Measurements from ENCODE around the gene PRKCH.

The PRKCH gene

DNA sequence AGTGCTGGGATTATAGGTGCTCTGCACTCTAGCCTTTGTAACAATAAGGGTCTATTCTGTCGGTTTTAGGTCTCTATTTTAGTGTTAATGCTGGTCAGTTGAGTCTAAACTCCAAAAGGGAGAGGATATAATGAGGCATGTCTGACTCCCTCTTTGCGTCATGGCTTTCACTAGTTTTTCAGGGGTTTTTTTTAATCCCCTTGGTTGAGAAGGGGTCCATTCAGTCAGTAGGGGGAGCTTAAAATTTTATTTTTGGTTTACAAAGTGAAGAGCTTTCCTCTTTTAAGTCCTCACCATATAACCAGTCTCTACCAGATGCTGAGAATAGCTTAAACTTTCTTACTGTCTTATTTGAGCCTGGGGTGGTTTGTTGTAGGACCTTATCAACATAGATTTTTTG is 106.9 kb downstream of the PRKCH start:
- DNase-seq (ENCODE audit: low read depth in 2 of 2): no peak

DNA sequence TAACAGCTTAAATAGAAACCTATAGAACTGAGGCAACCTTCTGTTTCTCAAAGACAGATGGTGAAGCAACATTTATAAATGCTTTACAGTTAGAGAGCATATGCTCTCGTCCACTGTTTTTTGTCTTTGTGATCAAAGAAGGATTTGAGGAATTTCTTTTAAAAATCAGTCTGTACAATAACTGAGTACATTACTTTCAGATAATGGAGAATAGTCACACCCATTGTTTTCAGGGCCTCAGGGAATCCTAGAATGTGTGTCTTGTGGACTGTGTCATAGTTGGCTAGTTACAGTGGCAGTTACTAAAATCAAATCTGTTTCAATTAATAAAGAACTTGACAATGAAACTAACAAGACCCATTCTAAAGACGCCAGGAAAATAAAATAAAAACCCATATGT is 107.9 kb downstream of the PRKCH start:
- DNase-seq (ENCODE audit: low read depth in 2 of 2): no peak

DNA sequence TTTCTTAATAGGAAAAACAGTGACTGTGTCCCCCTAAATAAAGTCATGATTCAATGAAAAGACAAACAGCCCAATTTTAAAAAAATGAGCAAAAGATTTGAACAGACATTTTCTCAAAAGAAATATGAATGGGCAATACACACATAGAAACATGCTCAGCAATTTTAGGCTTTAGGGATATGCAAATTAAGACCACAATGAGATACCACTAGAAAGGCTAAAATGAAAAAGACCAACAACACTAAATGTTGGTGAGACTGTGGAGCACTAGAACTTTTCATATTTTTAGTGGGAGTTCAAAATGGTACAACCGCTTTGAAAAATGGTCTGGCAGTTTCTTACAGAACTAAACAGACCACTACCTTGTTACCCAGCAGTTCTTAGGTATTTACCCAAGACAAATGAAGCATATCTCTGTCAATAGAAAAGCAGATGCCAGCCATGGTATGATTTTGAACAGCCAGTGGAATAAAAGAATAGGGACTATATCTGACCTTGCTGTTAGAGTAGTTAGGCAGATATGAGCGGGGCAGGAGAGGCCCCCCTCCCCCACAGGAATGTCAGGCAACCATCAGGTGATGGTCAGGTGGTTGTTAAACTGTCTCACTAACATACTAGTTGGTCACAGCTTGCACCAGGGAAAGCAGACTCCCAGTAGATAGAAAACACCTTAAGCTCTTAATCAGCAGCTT is 108.8 kb downstream of the PRKCH start:
- no peak for DNase-seq (ENCODE audit: low read depth in 2 of 2)

DNA sequence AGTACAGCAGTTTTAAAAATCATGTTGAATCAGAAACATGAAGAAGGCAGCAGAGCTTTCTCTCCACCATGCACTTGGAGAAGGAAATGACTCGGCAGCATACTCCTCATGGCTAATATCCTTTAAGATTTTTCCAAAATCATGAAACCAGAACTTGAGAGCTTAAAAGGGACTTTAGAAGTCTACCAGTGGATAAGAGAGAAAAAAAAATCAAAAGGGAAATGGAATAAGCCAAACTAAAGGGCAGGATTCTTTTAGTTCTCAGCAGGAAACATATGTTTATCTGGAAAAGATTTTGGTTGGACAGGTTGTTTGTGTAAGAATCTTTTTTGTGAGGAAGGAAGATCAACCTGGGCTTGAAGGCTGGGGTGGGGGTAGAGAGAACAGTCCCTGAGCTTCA is 111.8 kb downstream of the PRKCH start:
- no peak for DNase-seq (ENCODE audit: low read depth in 2 of 2)

DNA sequence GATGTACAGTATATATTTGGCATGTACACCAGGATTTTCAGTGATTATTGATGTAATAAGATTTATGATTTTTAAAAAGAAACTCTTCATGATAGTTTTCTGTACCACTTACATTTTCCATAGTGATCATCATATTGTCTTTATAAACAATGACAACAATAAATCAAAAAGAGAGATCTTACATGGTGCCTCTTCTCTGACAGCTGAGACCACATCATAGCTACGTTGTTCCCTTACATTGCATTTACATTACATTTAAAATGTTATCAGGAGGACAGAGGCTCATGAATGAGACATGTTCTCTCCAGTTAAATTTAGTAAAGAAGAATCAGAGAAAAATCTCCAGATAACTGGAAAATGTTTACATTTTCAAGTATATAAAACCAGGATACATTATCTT is 112.4 kb downstream of the PRKCH start:
- no peak for DNase-seq (ENCODE audit: low read depth in 2 of 2)

DNA sequence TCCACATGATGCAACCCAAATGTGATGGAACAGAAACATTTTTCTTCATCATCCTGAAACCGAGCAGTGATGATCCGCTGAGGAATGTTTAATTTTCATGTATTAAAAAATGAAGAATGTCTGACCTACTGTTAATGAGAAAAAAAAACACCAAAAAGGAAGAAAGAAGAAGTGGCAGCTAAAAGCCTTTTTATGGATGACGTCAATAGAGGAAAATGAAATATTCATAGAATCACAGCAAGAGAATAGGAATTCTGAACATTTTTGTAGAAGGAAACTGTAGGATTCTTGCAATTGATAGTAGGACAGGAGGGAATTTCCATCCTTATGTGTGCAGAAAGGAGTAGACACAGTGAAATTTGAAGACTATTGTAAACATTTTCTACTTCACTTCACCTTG is 112.9 kb downstream of the PRKCH start:
- DNase-seq (ENCODE audit: low read depth in 2 of 2): no peak

DNA sequence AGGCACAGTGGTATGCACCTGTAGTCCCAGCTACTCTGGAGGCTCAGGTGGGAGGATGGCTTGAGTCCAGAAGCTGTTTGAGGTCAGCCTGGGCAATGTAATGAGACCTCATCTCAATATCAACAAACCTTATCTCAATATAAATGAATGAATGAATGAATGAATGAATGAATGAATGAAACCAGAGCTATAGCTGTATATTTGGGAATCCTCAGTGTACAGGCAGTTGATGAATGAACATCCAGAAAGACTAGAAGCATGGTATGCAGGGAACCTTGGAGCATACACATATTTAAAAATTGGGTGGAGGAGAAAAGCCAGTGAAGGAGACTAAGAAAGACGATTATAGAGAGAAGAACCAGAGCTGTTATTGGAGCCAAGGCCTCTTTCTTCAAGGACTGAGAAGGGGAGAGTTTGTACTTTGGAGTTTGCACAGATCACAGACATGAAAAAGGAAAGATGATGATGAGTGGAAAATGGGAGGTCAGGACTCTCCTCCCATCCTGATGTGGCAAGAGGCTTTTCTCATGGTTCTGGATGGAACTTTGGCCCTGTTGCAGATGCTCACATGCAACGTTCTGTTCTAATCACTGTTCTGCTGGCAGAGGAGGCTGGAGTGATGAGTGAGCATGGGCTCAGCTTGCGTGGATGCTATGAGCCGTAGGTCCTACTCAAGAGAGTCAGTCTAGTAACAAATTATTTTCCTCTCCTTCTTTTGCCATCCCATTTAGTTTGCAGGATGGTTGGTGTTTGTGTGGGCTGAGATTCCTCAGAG is 114.4 kb downstream of the PRKCH start:
- DNase-seq (ENCODE audit: low read depth in 2 of 2): no peak

DNA sequence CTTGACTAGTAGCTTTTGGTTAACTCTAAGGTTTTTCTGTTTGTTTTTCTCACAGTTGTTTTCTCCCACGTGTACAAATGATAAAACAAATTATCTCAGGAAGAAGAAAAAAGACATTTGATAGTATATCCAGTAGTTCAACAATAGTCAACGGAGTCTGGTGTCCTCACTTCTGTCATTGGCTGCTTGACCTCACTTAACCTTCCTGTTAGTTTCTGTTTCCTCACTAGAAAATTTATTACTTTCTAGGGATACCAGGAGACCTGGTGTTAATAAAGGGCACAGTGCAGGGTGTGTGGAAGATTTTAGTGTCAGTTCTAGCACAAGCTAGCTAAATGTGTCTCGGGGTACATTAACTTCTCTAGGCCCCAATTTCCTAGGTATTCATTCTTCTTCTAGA is 116.0 kb downstream of the PRKCH start:
- no peak for DNase-seq (ENCODE audit: low read depth in 2 of 2)

DNA sequence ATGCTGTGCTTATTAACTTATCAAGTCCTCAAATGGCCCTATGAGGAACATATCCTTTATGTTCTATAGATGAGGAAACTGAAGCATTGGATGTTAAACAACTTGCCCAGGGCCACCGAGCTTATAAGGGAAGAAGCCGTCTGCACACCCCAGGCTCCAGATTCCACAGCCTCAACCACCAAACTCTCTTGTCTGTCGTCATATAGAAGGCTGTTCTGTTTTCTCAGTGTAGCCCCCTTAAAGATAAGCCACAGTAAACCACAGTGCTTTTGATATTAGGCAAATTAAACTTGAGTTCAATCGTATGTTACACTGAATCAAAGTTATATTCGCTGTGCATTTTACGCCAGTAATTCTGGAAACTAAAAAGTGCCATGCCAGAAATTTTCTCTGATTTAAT is 116.7 kb downstream of the PRKCH start:
- no peak for DNase-seq (ENCODE audit: low read depth in 2 of 2)

DNA sequence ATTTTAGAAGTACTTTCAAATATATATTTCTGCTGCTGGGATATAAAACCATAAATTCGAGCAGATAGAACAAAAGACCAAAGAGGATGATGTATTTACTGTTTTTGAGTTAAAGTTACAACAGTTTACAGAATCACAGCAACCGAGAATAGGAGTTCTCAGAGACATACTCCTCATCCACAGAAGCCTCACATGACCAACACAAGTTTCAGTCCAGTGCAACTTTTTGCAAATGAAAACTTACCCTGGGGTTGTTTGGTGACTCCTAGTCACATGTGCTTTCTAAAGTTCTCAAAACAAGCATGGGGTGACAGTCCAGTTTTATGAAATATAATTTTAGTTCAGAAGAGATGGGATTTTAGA is 117.1 kb downstream of the PRKCH start:
- no peak for DNase-seq (ENCODE audit: low read depth in 2 of 2)

DNA sequence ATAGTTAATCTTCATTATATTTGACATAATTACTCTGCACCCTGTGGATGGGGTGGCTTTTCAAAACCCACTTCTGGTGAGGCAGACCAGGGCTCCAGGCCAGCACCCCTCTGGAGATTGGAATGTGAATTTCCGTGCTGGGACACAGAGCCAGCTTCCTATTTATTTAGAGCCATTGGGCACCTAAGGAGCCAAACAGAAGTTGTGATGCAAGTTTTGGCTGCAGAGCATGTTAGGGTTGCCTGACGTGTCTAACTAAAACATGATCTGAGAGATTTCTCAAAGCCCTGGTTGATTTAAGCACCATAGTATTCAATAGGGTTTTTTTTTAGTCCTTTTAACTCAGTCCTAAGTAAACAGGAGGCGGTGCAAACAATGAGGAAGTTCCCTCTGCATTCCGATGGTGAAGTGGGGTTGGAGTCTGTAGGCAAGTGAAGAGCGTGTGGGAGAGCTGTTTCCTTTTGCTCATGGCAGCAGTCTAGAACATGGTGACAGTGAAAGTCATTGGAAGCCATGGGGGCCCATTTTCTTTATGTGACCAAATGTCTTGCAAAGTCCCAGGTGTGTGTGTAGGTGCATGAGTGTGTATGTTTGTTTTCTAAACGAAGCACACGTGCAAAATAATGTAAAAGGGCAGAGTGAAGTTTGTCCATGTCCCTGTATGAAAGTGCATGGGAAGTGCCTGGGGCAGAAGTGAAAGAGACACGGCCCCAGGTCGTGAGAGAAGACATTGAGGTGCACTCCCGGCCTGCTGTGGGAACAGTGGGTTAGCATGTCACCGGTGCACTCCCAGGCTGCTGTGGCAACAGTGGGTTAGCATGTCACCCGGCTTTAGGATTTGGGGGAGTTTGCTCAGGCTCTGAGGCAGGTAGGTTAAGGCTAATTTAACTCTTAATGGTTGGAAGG is 117.7 kb downstream of the PRKCH start:
- DNase-seq (ENCODE audit: low read depth in 2 of 2): peak; percentile 23 to 27

DNA sequence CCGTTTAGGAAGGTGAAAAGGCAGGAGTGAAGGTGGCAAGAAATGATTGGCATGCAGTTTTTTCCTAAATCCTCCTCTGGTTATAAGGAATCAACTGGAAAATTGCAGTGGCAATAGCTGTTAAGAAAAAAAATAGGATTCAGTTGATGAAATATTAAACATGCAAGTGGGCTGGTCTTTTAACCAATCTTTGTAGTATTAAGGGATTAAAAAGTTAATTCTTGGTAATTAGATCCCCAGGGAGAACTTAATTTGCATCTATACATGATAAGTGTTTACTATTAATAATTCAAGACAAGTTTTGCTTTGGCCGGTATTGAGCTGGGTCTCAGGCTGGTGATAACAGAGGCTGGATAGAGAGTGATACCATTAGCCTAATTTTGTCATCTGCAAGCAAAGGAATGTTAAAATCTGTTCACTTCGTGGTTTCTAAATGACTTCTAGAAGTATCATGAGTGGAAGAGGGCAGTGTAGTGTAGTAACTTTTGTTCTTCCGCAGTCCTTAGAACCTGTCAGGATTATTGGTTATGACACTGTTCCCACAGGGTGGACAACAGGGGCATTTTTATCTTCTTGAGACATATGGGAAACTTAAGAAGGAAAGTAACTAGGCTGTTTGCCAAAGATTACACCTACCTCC is 118.5 kb downstream of the PRKCH start:
- no peak for DNase-seq (ENCODE audit: low read depth in 2 of 2)

DNA sequence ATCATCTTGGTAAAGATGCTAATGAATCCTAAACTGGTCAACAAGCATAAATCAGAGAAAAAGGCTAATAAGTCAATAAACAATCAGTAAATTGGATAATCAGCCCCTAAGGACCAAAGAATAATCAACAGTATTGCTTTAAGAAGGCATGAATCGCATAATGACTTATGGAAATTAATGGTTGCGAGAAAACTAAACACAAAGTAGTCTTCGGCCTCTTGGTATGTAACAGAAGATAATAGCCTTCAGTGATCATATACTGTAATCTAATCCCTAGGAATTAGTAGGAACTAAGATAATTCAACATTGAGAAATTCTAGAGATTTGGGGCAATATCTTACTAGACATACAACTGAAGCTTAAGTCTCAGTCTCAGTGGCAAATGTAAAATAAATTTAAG is 122.1 kb downstream of the PRKCH start:
- no peak for DNase-seq (ENCODE audit: low read depth in 2 of 2)

DNA sequence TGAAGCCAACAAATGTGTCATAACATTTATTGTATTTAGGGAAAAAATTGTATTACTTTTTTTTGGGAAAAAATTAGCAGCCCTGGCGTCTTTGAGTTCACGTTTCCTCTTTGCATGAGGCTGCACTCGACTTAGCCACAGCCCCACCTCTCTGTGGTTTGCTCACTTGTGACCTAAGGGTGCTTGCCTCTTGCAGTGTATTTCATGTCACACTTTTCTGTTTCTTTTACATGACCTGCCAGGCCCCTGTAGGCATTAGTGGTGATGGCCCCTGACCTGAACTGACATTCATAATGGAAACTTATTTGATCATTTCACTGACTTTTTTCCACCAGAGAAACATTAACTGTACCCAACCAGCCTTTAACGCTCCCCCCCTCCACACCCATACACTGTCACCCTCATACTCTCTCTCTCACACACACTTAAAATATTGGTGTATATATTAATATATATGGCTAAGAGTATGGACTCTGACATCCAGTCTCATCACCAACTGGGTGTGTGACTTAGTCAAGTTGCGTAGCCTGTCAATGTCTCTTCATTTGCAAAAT is 122.9 kb downstream of the PRKCH start:
- DNase-seq (ENCODE audit: low read depth in 2 of 2): peak; percentile 55 to 68

DNA sequence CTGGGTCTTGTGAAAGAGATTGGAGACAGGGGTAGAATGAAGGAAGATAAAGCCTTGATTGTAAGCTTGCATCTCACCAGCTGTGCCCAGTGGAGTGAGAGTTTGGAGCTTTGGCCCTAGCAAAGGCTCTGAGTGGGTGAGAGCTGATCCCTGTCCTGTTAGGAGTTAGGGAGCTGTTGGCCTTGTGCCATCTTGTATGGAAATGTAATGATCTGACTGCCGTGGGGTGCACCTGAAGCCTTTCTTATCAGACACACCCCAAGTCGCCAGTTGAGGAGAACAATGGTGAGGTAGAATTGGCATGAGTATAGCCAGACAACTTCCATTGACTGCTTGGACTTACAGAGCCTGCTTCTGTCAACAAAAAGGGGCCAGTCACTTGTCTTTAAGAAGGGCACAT is 130.1 kb downstream of the PRKCH start:
- DNase-seq (ENCODE audit: low read depth in 2 of 2): no peak

DNA sequence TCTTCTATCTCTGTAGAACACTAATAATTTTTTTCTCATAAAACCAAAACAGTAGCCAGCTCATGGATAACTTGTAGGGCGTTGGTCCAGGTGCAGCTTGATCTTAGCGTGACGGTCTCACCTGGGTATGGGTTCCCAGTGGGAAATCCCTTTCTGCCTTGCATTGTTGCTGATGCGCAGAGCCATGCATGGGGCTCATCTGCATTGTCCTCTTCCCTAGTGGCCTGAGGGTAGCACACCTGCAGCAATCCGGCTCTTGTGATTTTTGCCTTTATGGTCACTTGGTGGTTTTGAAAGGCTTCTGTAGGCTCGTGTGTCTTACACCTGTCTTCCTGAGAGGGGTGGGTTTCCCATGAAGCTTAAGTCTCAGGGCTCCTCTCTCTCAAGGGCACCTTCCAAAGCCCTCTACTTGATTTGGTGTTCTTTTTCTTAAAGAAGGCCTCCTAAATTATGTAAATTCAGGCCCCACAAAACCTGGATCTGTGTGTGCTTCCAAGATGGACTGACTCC is 130.6 kb downstream of the PRKCH start:
- DNase-seq (ENCODE audit: low read depth in 2 of 2): no peak

DNA sequence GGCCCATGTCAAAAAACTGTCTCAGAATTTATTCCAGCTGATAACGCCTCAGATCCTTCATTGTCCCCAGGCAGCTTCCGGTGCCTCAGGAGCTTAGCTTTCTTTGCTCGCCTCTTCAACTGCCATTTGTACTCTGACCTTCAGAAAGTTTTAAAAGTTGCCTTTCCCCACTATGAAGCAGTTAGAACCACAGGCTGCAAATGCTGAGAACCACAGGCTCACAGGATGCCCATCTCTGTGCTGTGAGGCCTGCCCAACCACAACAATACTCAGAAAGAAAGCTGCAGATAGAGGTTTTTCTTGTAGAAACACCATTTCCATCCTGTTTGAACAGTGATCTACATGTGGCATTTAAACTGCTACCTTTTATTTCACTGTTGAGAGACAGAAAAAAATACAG is 131.1 kb downstream of the PRKCH start:
- DNase-seq (ENCODE audit: low read depth in 2 of 2): peak; percentile 50 to 66

DNA sequence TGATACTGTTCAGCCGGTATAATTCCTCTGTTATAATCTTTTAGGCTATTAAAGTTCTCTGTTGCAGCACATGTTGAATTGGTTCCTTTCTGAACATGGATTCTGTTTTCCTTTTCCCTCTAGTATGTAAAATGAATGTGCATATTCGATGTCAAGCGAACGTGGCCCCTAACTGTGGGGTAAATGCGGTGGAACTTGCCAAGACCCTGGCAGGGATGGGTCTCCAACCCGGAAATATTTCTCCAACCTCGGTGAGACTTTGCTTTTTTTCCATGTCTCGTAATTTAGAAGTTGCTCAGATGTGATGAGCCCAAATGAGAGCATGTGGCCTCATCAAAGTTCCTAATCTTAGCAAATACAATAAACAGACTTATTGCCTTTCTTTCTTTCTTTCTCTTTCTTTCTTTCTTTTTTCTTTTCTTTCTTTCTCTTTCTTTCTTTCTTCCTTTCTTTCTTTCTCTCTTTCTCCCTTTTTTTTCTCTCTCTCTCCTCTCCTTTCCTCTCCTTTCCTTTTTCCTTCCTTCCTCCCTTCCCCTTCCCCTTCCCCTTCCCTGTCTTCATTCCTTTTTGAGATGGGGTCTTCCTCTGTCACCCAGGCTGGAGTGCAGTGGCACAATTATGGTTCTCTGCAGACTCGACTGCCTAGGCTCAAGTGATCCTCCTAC is 131.9 kb downstream of the PRKCH start:
- no peak for DNase-seq (ENCODE audit: low read depth in 2 of 2)

DNA sequence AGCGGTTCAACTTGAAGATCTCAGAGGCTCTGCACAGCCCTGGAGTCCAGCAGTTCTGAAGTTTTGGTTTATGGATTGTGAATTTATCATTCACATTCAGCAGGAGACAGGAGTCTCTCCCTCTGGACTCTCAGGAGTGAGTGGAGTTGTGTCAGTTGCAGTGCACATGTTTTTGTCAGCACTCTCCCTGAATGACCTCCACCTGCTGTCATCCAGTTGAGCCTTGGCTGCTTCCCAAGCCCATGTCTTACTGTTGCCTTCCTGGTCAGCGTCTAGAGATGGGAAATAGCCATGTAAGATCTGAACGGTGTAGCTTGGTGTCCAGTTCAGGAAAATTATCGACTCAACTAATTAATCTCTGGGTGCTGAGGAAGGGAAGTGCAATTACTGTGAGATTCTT is 133.2 kb downstream of the PRKCH start:
- DNase-seq (ENCODE audit: low read depth in 2 of 2): no peak

DNA sequence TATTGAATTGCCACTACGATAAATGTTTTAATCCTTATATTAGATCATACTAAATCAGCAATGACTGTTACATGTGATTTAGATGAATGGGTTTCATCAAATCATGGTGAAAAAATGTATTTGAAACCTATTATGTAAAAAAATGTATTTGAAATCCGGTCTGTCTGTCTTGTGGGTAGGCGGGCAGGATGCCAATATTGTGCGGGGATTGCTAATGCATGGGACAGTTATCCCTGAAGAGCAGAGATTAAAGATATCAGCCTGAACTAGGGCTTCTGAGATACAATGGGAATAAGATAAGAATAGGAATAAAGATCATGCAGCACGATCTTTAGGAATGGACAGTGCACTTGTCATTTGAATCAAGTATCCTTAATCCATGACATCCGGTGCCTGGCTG is 134.0 kb downstream of the PRKCH start:
- DNase-seq (ENCODE audit: low read depth in 2 of 2): no peak

DNA sequence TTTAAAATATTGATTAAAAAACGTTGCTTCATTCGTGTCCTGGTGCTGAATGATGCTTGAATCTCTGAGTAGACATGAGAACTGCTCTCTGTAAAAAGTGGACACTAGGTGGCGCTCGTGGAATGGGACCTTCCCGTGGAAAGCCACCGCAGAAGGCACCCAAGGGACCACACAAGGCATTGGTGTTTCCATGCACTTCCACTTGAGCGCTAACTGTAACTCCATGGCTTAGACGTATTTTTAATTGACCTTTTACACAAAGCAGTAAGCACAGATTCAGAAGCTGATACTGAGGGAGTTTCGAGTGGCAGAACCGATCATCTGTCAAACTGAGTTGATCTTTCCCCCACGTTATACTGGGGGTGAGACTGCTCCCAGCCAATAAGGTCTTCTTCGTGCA is 135.3 kb downstream of the PRKCH start:
- DNase-seq (ENCODE audit: low read depth in 2 of 2): peak; percentile 62 to 66
